Activated T-helper 1 cell treated with anti-CD3 and anti-CD28 coated beads, Interleukin-2, amount 50 U/mL, for 16 hours (primary cell): ENCODE data around the gene SARS2.

Experiments
- DNase-seq, 2 donors: peaks; one replicate each; pipeline ENCODE4 v3.0.0-alpha.2; 2020; ENCODE audit warnings: low read depth in 1 of 2, low spot score in 1 of 2

Gene SARS2

DNA sequence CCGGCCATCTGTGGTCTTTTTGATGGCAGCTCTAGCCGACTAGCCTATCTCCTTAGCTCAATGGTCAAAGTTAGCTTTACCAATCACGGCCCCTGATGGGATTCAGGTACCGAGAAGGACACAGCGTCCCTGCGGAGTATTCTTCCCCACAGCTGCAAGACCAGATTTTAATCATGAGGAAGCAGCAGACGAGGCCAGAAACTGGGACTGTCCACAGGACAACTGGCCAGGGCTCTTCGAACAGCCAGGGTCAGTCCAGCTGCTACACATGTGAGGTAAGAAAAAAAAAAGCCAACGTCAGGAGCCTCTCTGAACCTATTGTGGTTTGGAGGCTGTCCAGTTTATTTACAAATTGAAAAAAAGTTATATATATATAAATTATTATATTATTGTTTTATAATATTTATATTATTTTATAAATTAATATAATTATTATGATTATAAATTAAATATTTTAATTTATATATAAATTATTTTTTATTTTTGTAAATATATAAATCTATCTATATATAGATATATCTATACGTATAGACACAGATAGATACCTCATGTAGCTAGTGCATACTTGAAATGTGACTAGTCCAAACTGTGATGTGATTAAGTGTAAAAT, 63.3 kb downstream of the SARS2 start:
- DNase-seq, result no peak
